Eye (tissue), 1 donor: ENCODE data around the gene FYCO1.

Experiments
- DNase-seq: peaks from one replicate; pipeline ENCODE4 v3.0.0-alpha.2; 2015

FYCO1 gene

GRCh38 chr3:45981346-45982074 lies 14.1 kb downstream of the FYCO1 start:
- DNase-seq = no peak

GRCh38 chr3:45980819-45981218 lies 14.8 kb downstream of the FYCO1 start:
- no peak for DNase-seq

DNA sequence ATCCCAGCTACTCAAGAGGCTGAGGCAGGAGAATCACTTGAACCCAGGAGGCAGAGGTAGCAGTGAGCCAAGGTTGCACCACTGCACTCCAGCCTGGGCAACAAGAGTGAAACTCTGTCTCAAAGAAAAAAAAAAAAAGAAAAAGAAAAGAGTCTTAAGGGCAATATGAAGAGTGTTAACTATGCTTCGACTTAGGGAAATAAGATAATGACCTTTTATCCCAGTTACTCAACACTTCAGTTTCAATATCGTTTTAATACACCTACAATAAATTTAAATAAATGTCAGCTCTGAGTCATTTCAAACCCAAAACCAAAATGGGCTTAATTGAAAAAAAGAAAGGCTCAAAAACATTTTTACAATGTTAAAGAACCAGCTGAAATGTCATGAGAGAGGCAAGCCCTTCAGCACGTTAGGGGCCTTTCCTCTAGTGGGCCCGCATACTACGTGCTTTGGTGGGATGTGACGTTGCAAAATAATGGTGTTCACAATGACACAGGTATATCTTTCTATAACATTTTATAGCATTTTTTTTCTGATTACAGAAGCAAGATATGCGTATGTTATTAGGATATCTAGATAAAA lies 15.3 kb downstream of the FYCO1 start:
- DNase-seq = no peak

DNA sequence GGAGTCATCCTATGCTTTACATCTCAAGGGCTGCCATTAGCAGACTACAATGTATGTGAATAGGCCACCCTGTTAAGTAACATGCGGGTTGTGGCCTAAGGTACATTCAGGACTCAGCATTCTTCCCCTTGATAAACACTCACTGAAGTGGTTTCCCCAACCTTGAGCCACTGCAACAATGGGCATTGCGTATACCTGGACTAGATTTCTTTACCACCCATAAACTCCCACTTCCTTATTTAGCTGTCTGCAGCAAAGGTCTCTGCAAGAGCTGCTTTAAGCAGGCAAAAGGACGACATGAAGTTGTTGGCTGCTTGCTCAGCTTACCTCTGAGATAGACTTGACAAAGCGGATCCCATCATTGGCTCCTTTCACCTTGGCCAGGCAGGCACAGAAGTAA lies 16.2 kb downstream of the FYCO1 start:
- DNase-seq = no peak

DNA sequence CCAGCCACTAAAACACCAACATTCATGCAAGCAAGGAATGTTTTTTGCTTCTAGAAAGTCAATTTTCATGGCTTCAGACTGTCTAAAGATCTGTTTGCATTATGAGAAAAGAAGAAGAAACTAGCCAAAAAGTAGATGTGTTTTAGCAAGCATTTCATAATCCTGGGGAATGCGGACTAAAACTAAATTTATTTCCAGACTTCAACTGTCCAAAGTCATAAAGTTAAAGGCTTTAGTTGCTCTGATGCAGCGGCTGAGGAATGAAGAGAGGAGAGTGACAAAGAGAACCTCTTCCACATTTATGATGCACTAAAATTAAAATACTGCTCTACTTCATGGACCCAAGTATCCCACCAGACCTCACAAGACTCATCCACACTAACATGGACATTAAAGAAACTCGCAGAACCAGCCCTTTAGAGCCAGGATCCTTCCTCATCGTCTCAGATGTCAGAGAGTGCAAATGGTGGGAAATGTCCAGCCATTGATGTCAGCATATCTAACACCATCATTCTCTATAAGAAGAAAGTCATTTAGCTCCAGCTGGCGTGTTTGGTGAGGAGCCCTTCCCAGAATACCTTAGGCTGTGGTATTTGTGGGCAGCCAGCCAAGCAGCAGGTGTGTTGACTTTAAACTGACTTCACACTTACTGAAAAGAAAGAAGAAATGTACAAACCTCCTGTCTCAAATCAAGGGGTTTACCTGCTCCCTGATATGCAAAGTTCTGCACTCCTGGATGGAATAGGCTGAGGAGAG lies 17.4 kb downstream of the FYCO1 start:
- no peak for DNase-seq

- DNase-seq = no peak
These were observed 19.2 kb downstream of the FYCO1 start for GRCh38 chr3:45976191-45977091.

- no peak for DNase-seq
These were observed 19.9 kb downstream of the FYCO1 start for GRCh38 chr3:45975686-45976085.

DNA sequence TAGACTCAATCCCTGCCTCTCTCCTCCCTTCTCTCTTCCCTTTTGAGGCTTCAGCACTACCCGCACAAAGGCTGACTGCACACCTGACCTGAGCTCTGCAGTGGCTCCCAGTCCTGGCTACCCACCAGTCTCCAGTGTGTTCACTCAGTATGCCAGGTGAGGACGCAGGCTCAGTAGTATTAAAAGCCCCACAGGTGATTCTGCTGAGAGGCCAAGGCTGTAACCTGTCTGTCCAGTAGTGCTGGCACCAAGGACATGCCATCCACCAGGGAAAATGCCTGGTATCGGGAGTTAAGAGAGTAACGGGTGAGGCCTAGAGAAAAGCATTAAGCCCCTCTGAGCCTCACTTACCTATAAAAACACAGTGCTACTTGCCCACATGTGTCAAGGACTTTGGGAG lies 20.9 kb downstream of the FYCO1 start:
- no peak for DNase-seq

DNA sequence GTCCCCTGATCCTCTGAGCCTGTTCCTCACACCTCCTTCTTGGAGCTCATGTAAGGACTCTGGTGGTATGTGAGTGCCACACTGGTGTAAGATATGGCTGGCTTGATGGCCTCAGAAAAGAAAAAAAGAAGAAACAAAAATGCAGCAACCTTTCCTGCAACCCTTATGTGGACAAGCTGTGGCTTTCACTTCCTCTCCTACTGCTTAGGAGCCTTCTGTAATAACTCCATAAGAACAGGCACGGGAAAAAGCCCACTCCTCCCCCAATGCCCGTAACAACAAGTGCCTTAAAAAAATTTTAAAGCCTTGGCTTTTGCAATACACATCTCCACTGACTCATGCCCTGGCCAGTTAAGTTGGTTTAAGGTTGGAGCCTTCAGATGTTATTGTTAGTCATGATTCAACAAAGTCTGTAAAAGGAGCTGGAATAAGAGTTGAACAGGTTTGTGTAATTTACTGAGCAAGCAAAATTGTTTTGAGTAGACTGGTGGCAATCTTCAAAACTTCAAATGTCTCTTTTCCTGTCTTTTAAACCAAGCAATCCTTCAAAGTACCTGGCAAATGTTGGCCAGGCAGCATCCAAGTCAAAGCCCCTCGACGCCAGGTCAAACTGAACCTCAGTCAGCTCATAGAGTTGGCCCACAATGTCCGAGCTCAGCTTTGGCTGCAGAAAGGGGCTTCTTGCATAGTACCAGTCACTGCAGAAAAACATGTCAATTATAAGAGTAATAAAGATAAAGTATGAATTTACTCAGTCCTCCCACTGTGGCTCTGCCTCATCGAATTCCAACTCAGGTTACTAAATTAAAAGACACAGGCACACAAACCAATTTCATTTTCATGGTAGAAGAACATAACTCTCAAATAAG lies 22.9 kb downstream of the FYCO1 start:
- DNase-seq = no peak

- DNase-seq = no peak
These were observed 25.7 kb downstream of the FYCO1 start for GRCh38 chr3:45969953-45970352.

DNA sequence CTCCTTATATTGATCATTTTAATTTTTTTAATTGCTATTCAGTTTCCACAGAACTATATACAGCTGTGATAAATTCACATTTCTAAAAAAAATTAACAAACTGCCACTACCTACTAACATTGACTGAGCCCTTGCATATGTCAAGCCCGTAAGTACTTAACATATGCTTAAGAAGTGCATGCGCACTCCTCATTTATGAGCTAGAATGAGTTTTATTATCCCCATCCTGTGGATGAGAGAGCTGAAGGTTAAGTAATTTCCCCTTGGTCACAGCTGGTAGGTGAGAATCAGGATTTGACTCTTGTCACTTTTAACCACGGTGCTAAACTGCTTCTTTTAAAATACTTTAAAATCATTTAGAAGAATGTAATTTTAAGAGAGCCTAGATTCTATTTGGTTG lies 26.5 kb downstream of the FYCO1 start:
- DNase-seq = no peak

- peak; percentile 23 for DNase-seq
These were observed 26.9 kb downstream of the FYCO1 start for GRCh38 chr3:45968706-45969105.

DNA sequence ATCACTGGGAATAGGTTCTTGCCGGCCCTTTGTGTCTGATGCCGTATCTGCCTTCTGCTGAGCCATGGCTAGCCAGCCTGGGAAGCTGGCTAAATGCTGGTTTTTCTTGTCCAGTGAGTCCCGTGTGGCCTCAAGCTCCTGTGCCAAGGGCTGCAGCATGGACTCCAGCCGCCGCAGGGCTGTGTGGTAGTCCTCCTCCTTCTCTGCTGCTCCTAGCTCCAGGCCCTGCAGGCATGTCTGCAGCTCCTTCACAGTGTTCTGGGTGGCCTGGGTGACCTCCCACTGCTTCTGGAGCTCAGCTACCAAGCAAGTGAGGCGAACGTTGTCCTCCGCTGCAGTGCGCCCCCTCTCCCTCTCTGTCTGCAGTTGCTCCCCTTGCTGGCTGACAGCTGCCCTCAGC lies 27.5 kb downstream of the FYCO1 start:
- peak; percentile 43 for DNase-seq

DNA sequence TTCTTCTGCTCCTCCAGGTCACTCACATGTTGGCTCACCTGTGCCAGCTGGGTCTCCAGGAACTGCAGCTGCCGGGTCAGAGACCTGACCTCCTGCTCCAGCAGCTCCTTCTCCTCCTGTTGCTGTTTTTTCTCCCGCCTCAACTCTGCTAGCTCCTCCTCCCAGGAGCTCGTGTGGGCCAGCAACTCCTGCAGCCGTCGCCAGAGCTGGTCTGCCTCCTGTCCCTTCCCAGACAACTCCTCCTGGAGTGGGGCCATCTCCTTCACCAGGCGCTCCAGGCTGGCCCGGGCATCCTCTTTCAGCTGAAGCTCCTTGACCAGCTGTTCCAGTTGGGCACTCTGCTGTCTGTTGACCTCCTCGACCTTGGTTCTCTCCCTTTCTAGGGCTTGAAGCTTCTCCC lies 27.9 kb downstream of the FYCO1 start:
- no peak for DNase-seq

DNA sequence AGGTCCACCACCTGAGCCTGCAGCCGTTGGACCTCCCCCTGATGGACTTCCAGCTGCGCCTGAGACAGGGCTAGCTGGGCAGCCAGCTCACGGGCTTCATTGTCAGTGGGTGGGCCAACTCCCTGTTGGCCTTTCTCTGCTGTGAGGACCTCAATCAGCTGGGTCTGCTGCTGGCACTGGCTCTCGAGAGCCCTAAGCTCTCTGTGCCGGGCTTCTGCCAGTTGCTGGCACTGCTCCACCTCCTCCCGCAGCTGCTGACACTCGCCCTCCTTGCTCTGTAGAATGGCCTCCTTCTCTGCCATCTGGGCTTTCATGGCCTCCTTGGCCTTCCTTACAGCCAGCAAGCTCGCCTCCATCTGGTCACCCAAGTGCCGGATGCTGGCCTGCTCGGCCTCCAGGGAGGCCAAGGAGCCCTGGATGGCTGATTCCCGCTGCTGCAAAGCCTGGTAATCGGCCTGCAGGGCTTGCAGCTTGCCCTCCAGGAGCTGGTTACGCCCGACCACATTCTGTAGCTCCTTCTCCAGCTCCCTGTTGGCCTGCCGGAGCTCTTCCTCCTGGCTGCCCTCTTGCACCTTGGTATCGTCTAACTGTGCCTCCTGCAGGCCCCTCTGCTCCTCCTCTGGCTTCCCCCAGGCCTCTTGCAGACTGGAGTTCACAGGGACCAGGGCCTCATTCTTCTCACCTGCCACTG lies 28.5 kb downstream of the FYCO1 start:
- no peak for DNase-seq

DNA sequence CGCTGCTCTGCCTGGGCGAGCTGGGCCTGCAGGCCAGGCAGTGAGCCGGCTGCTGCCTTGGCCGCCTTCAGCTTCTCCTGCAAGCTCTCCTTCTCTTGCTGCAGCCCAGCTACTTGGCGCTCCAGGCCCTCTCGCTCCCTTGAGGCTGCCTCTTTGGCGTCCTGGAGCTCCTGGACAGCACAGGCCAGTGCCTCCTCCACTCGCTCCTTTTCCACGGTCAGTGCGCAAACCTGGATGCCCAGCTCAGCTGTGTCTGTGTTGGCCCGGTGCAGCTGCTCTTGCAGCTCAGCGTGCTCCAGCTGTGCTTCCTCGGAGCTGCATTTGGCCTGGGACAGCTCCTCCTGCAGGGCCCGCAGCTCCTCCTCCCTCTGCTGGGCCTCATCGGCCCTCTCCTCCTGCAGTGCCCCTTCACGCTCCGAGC lies 29.2 kb downstream of the FYCO1 start:
- peak; percentile 27 for DNase-seq

DNA sequence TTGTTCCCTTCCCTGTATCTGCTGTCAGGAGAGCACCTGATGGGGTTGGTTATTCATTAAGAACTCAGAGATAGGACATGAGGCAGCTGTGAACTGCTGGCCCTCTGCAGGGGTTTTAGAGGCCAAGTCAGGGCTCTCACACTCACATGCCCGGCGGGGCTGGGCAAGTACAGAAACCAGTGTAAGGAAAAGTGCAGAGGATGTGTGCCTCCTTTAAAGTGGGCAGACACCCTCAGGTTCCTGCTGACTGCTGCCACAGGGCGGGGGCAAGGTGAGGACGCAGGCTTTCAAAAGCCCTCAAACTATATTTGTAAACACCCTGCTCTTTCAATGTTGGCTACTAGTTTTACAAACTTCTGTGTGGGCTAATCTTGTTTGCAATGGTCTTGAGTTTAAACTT lies 30.0 kb downstream of the FYCO1 start:
- DNase-seq = no peak

DNA sequence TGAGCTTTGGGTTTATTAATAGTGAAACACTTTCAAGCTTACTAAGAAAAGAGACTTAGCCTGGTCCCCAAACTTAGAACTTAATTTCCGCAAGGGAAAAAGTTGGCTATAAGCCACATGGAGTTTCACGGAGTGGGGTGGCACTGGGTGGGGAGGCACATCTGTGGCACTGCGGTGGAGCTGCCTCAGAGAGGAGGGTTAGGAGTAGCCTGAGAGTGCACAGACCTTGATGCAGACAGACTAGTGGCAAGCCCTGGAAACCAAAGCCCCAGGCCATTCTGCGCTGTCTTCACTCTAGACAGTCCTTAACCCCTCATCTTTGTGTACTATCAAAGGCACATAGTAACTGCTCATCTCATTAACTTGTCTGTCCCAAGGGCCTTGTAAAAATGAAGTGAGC lies 30.4 kb downstream of the FYCO1 start:
- no peak for DNase-seq

DNA sequence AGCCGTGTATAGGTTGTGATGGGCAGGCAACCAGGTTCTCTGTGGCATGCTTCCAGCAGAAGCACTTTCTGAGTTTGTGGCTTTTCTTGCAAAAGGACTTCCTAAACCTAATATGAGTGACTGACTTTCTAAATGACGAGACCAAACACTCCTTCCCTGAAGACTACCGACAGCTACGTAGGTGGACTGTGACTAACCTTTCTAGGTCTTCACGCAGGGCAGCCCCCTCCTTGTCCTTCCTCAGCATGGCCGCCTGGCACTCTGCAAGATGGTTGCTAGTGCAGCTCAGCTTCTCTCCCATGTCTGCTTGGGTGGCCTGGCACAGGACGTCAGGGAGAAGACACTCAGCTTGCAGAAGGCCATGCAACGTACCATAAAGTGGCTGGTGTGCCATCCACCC lies 31.5 kb downstream of the FYCO1 start:
- no peak for DNase-seq

GRCh38 chr3:45962033-45962432 lies 33.6 kb downstream of the FYCO1 start:
- no peak for DNase-seq

- no peak for DNase-seq
These were observed 35.3 kb downstream of the FYCO1 start for GRCh38 chr3:45960289-45960688.

DNA sequence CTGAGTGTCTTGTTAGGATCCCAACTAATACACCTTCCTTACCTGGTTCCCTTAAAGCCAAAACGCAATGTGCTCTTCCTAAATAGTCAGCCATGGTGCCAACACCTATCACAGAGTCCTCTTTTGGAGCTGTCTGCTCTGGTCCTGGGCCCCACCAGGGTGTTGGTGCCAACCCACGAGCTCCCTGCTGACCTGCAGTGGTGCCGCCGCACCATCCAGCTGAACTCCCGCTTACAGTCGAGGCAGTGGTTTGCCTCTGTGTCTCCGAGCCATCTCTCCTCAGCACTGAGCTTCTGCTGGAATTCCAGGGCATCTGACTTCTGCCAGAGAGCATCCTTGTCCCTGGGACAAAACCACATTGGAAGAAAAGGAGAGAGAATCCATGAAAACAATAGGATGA lies 36.4 kb downstream of the FYCO1 start:
- DNase-seq = no peak
